ENCODE results near the gene ZCCHC14. TPM values are rescaled to one million over a fixed set of nuclear protein-coding genes. Genes with fewer than 3 reads are reported as not detected.
"Not testable (repeated sequence)": the region's sequence is repeated elsewhere in the genome, so short reads cannot be mapped to it uniquely, and the experiment has no call there.

The ZCCHC14 gene
- total RNA-seq, 1 donor from 2014 or later = 19.0 TPM

DNA sequence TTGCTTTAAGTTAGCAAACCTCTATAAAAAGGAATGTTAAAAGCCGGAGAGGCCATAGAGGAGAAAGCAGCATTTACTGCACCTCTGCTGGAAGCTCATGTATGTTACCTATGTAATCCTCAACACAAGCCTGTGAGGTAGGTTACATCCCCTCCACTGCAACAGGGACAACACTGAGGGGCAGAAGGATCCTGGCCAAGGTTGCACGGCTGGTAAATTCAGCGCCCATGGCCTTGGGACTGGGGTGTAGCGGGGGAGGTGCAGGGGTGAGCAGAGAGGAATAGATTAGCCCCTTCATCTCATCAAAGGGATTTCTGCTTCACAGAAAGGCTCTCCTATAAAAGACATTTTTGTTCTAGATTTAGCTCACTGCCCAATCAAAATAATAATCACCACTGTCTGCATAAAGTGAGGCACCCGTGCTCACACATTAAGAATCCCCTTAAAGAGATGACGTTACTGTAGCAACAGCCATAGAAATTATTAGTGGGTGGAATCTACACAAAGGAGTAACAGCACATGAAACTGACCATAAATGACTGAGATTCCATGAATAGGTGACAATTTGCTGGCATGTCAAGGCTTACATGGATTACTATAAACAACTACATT, 3.3 kb downstream of the ZCCHC14 start:
- H2AFZ ChIP-seq (ENCODE audit: low read depth, low read length) = no peak overlapping the region
- no peaks in the 10 kb centered on the region for H3K36me3 ChIP-seq (ENCODE audit: insufficient read depth, low read length)
- peak overlapping the region; percentile 74 for H3K9ac ChIP-seq (ENCODE audit: low read length)
- Mint-ChIP-seq H3K9me3 (ENCODE audit: unreplicated experiment) (no peaks in the 10 kb centered on the region), H3K4me1 (ENCODE audit: low read depth, unreplicated experiment) (peaks cover 46% of the 10 kb centered on the region), H3K27me3 (ENCODE audit: low read depth, unreplicated experiment) (no peaks in the 10 kb centered on the region), H3K36me3 (ENCODE audit: low read depth, unreplicated experiment) (no peaks in the 10 kb centered on the region), H3K4me3 (ENCODE audit: unreplicated experiment) (peak overlapping the region; percentile 86), H3K27ac (ENCODE audit: unreplicated experiment) (peak overlapping the region; percentile 34)
- peaks cover 72% of the 10 kb centered on the region for H3K79me2 ChIP-seq (ENCODE audit: insufficient read depth, low read length)
- no peak overlapping the region for H3K27ac ChIP-seq (ENCODE audit: low read depth, low read length)
- peak overlapping the region; percentile 63 for H3K4me3 ChIP-seq (ENCODE audit: insufficient read depth, low read depth, low read length)
- FAIRE-seq (no peak), DNase-seq (ENCODE audit: low read depth) (no peak)
- H3K27me3 ChIP-seq (ENCODE audit: insufficient read depth, low read length) = no peaks in the 10 kb centered on the region
- no peaks in the 10 kb centered on the region for H3K9me3 ChIP-seq (ENCODE audit: insufficient read depth, low read depth, low read length)
- peak overlapping the region; percentile 88 for H3K4me2 ChIP-seq (ENCODE audit: low read length)
- H4K20me1 ChIP-seq (ENCODE audit: insufficient read depth, low read length) = peaks cover 72% of the 10 kb centered on the region
- TF ChIP-seq, protein P1, sequence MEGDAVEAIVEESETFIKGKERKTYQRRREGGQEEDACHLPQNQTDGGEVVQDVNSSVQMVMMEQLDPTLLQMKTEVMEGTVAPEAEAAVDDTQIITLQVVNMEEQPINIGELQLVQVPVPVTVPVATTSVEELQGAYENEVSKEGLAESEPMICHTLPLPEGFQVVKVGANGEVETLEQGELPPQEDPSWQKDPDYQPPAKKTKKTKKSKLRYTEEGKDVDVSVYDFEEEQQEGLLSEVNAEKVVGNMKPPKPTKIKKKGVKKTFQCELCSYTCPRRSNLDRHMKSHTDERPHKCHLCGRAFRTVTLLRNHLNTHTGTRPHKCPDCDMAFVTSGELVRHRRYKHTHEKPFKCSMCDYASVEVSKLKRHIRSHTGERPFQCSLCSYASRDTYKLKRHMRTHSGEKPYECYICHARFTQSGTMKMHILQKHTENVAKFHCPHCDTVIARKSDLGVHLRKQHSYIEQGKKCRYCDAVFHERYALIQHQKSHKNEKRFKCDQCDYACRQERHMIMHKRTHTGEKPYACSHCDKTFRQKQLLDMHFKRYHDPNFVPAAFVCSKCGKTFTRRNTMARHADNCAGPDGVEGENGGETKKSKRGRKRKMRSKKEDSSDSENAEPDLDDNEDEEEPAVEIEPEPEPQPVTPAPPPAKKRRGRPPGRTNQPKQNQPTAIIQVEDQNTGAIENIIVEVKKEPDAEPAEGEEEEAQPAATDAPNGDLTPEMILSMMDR (IDR thresholded peaks at IDR 0.05; ENCODE audit: insufficient read depth, low read depth, low read length) = no peak
- no peak for TF ChIP-seq EZH2 (IDR thresholded peaks at IDR 0.05; ENCODE audit: insufficient read depth, low read length)
- peaks cover 40% of the 10 kb centered on the region for H3K4me1 ChIP-seq (ENCODE audit: insufficient read depth, low read length)

DNA sequence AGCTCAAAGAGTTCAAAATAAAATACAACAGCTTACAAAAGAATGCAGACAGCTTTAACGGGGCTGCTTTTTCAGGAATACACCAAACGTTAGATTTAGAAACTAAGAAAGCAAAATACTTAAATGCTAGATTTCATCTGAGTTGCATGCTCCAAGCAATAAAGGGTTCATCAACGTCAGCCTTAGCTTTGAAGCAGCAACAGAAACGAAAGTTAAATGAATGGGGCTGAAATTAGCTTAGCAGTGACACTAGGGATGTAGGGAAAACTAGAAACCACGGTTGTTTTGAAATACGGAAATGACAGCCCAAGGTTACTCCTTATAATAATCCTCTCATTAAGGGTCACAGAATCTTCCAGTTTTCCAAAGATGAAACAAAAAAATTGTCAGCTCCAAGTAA, 3.9 kb downstream of the ZCCHC14 start:
- H3K4me3 ChIP-seq (ENCODE audit: insufficient read depth, low read depth, low read length); H3K9me3 ChIP-seq (ENCODE audit: insufficient read depth, low read depth, low read length); H3K36me3 ChIP-seq (ENCODE audit: insufficient read depth, low read length); H3K27me3 Mint-ChIP-seq (ENCODE audit: low read depth, unreplicated experiment); FAIRE-seq; H3K9me3 Mint-ChIP-seq (ENCODE audit: unreplicated experiment); H3K36me3 Mint-ChIP-seq (ENCODE audit: low read depth, unreplicated experiment); DNase-seq (ENCODE audit: low read depth); H3K27ac ChIP-seq (ENCODE audit: low read depth, low read length); H2AFZ ChIP-seq (ENCODE audit: low read depth, low read length); H3K27me3 ChIP-seq (ENCODE audit: insufficient read depth, low read length); H3K27ac Mint-ChIP-seq (ENCODE audit: unreplicated experiment): not testable (repeated sequence)
- H4K20me1 ChIP-seq (ENCODE audit: insufficient read depth, low read length) = peaks cover 78% of the 10 kb centered on the region
- H3K9ac ChIP-seq (ENCODE audit: low read length) = peak overlapping the region; percentile 40
- Mint-ChIP-seq H3K4me1 (ENCODE audit: low read depth, unreplicated experiment) (peaks cover 50% of the 10 kb centered on the region), H3K4me3 (ENCODE audit: unreplicated experiment) (peak overlapping the region; percentile 86)
- H3K4me1 ChIP-seq (ENCODE audit: insufficient read depth, low read length) = peaks cover 40% of the 10 kb centered on the region
- H3K4me2 ChIP-seq (ENCODE audit: low read length) = peak overlapping the region; percentile 88
- peaks cover 78% of the 10 kb centered on the region for H3K79me2 ChIP-seq (ENCODE audit: insufficient read depth, low read length)

DNA sequence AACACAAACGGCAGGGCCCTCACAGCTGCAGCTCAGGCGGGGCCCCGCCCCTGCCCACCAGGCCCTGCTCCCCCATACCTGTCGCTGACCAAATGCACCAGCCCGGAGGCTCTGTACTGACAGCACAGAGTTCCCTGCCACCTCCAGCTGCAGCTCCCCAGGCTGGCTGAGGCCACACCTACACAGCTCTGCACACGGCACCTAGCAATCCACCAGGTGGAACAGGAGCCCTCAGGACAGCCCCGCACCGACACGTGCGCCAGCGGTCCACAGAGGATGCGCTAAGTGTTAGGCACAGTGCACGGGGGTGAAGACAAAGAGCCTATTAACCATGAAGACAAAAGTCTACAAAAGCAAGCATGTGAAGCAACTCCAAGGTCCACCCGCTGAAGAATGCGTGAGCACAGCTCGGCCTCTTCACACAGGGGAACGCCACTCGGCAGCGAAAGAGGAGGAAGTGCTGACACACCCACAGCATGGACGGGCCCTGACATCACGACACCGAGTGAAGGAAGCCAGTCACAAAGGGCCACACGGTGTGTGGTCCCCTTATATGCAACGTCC, 5.4 kb downstream of the ZCCHC14 start:
- peak overlapping the region; percentile 66 for H3K4me3 Mint-ChIP-seq (ENCODE audit: unreplicated experiment)

More for the DNA sequence above, 5.4 kb downstream of the ZCCHC14 start:
- Histone ChIP-seq H3K79me2 (ENCODE audit: insufficient read depth, low read length) (peaks cover 91% of the 10 kb centered on the region), H4K20me1 (ENCODE audit: insufficient read depth, low read length) (peaks cover 89% of the 10 kb centered on the region), H3K4me1 (ENCODE audit: insufficient read depth, low read length) (peaks cover 37% of the 10 kb centered on the region), H3K27ac (ENCODE audit: low read depth, low read length) (no peak overlapping the region), H3K4me2 (ENCODE audit: low read length) (peak overlapping the region; percentile 20), H2AFZ (ENCODE audit: low read depth, low read length) (no peak overlapping the region), H3K9me3 (ENCODE audit: insufficient read depth, low read depth, low read length) (no peaks in the 10 kb centered on the region), H3K9ac (ENCODE audit: low read length) (no peak overlapping the region), H3K36me3 (ENCODE audit: insufficient read depth, low read length) (no peaks in the 10 kb centered on the region), H3K4me3 (ENCODE audit: insufficient read depth, low read depth, low read length) (no peak overlapping the region), H3K27me3 (ENCODE audit: insufficient read depth, low read length) (no peaks in the 10 kb centered on the region)
- Mint-ChIP-seq H3K4me1 (ENCODE audit: low read depth, unreplicated experiment) (peaks cover 50% of the 10 kb centered on the region), H3K9me3 (ENCODE audit: unreplicated experiment) (no peaks in the 10 kb centered on the region), H3K36me3 (ENCODE audit: low read depth, unreplicated experiment) (no peaks in the 10 kb centered on the region), H3K27me3 (ENCODE audit: low read depth, unreplicated experiment) (no peaks in the 10 kb centered on the region), H3K27ac (ENCODE audit: unreplicated experiment) (no peak overlapping the region)
- TF ChIP-seq, protein P1 (IDR thresholded peaks at IDR 0.05; ENCODE audit: insufficient read depth, low read depth, low read length) = no peak
- no peak for TF ChIP-seq EZH2 (IDR thresholded peaks at IDR 0.05; ENCODE audit: insufficient read depth, low read length)
- no peak for DNase-seq (ENCODE audit: low read depth)
- FAIRE-seq = no peak
